Lung (tissue), 12 donors: ENCODE results near the gene TMEM213. TPM values are rescaled to one million over a fixed set of nuclear protein-coding genes. Genes with fewer than 3 reads are reported as not detected.

Experiments
- ATAC-seq: fragments of 200-7000 bp; cut with Tn5 transposase; one replicate; pipeline ENCODE4 v1.9.1; 2020; ENCODE audit warnings: moderate number of reproducible peaks; ENCODE audit not compliant: insufficient read depth, low FRiP score
- DNase-seq, 3 donors: peaks; one replicate each; pipeline ENCODE4 v3.0.0-alpha.2; 2013 to 2017
- H3K27ac ChIP-seq, 2 donors: one replicate each; pipeline ENCODE4 v1.5.1; 2013; ENCODE audit warnings: mild to moderate bottlenecking in 2 of 2, moderate library complexity in 2 of 2, control low read depth in 1 of 2, inconsistent platforms in 1 of 2, low read depth in 1 of 2, low read length in 1 of 2
- H3K27me3 ChIP-seq, 3 donors: one replicate each; pipeline ENCODE4 v1.5.1; 2013; ENCODE audit warnings: low read length in 2 of 3; ENCODE audit not compliant: control insufficient read depth in 3 of 3, insufficient read depth in 3 of 3
- H3K36me3 ChIP-seq, 4 donors: one replicate each; pipeline ENCODE4 v1.5.1; 2013; ENCODE audit warnings: low read length in 4 of 4, mild to moderate bottlenecking in 1 of 4, moderate library complexity in 1 of 4; ENCODE audit not compliant: control insufficient read depth in 4 of 4, insufficient read depth in 4 of 4
- H3K4me1 ChIP-seq, 5 donors: one replicate each; pipeline ENCODE4 v1.5.1; 2013; ENCODE audit warnings: low read length in 5 of 5, mild to moderate bottlenecking in 2 of 5, moderate library complexity in 1 of 5; ENCODE audit not compliant: control insufficient read depth in 5 of 5, insufficient read depth in 5 of 5
- H3K4me3 ChIP-seq: one replicate; pipeline ENCODE4 v1.5.1; 2013; ENCODE audit warnings: mild to moderate bottlenecking, control low read depth, moderate library complexity
- H3K9ac ChIP-seq, 2 donors: one replicate each; pipeline ENCODE4 v1.5.1; 2013; ENCODE audit warnings: low read length in 2 of 2, control low read depth in 1 of 2; ENCODE audit not compliant: insufficient read depth in 1 of 2
- H3K9me3 ChIP-seq, 4 donors: one replicate each; pipeline ENCODE4 v1.5.1; 2013; ENCODE audit warnings: low read length in 3 of 4, mild to moderate bottlenecking in 1 of 4, moderate library complexity in 1 of 4; ENCODE audit not compliant: control insufficient read depth in 4 of 4, insufficient read depth in 3 of 4
- WGBS, 2 donors: extraction: QIAGEN DNeasy Blood & Tissue Kit; methylation state at CpG; one replicate each; pipeline ENCODE4 v1.1.7; 2013; 5-methylcytosine and 5-hydroxymethylcytosine counted together
- polyA plus RNA-seq, 2 donors: library from polyadenylated mRNA; stranded (reverse); fragments of 200-250 nt; gene quantifications; one replicate each; pipeline ENCODE4 v1.2.1, GENCODE V29; 2013
- total RNA-seq, 2 donors: library from RNA; depleted of rRNA in 1 of 2; stranded (reverse); fragments of >200 nt in 1 of 2; gene quantifications; one replicate each; pipeline ENCODE4 v1.2.1, GENCODE V29; 2014 to 2021
- TF ChIP-seq, protein P1 (sequence below): IDR thresholded peaks from 2 replicates; pipeline ENCODE4 v1.5.1; 2012; ENCODE audit warnings: mild to moderate bottlenecking; ENCODE audit errors: control extremely low read depth, extremely low read depth
- donor health status: control.
- donor health status: control.
- donor health status: Bipolar disorder and iron deficiency.
- donor health status: healthy.
- donor health status: DM: yes; HTN: yes; CAD: no.

Gene TMEM213
- total and polyA plus RNA-seq, 4 donors = 0.29 to 2.0 (median 0.83) TPM; not detected in 1

DNA sequence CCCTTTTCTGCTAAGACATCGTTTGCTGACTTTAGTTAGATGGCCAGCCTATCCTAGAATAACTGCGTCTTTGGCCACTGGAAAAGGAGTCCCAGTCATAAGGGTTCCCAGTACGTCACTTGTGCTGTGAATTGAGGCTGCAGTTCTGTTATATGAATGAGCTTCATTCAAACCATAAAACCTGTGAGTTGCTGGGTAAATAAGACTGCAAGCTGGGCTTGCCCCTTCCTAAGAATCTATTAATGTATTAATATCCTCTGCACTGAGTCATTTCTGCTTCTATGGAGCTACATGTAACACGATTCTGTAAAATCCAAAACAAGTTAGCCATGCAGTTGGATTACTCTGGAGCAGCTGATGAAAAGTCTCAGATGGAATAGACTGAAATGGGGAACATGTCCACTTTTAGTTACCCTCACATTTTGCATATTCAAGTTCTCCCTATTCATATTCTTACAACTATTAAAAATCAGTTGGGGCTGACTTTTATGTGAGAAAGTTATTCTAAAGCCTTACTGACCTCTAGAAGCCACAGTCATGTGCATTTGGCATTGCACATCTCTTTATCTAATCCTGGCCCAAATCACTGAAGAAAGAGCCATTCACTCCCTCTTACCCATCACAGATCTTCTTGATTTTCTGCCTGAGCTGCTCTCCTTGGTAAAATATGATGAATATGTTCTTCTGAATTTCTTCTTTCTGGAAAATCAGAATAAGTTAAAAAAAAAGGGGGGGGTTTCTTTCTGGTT lies 41.8 kb upstream of the TMEM213 start:
- peaks cover 0 to 19% (median 4%) of the 10 kb centered on the region in 5 donors for H3K4me1 ChIP-seq
- H3K27me3 ChIP-seq = no peaks in the 10 kb centered on the region
- no peaks in the 10 kb centered on the region for H3K36me3 ChIP-seq
- no peak overlapping the region for H3K27ac ChIP-seq
- WGBS, 2 donors = 84 to 86% methylated on average over 4 of the region's 4 CpGs
- TF ChIP-seq, protein P1, sequence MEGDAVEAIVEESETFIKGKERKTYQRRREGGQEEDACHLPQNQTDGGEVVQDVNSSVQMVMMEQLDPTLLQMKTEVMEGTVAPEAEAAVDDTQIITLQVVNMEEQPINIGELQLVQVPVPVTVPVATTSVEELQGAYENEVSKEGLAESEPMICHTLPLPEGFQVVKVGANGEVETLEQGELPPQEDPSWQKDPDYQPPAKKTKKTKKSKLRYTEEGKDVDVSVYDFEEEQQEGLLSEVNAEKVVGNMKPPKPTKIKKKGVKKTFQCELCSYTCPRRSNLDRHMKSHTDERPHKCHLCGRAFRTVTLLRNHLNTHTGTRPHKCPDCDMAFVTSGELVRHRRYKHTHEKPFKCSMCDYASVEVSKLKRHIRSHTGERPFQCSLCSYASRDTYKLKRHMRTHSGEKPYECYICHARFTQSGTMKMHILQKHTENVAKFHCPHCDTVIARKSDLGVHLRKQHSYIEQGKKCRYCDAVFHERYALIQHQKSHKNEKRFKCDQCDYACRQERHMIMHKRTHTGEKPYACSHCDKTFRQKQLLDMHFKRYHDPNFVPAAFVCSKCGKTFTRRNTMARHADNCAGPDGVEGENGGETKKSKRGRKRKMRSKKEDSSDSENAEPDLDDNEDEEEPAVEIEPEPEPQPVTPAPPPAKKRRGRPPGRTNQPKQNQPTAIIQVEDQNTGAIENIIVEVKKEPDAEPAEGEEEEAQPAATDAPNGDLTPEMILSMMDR = no peak
- no peak for ATAC-seq
- no peak overlapping the region for H3K9ac ChIP-seq
- DNase-seq = no peak
- H3K9me3 ChIP-seq = peaks cover 0 to 3% (median 0%) of the 10 kb centered on the region in 4 donors
- no peak overlapping the region for H3K4me3 ChIP-seq

DNA sequence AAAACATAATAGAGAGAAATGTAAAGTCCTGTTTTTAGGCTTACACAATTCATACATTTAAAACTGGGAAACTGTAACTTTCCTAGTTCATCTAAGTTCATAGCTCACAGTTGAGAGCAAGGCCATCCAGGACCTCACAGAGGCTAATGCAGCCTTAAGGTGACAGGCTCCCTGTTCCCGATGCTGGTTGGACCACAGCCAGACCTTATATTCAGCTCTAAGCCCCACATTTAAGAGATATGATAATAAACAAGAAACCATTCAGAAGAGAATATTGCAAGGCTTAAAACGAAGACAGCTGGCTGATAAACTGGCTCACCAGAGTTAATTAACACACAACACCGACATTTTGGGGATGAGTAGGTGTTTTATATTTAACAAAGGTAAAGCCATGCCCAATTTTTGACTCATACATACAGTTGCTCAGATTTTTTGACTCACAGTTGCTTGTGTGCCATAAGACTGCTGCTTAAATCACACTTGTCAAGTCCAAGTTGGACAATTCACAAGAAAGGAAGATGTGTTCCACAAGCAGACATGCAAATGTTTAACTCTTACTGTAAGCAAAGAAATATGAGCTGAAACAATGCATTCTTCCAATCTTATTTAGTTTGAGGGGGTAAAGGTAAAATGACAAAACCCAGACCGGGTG lies 41.1 kb upstream of the TMEM213 start:
- H3K27ac ChIP-seq = no peak overlapping the region
- peaks cover 0 to 19% (median 4%) of the 10 kb centered on the region in 5 donors for H3K4me1 ChIP-seq
- TF ChIP-seq, protein P1 = no peak
- peaks cover 0 to 3% (median 0%) of the 10 kb centered on the region in 4 donors for H3K9me3 ChIP-seq
- H3K9ac ChIP-seq = no peak overlapping the region
- no peak overlapping the region for H3K4me3 ChIP-seq
- ATAC-seq (no peak), DNase-seq (no peak)
- no peaks in the 10 kb centered on the region for H3K27me3 ChIP-seq
- no peaks in the 10 kb centered on the region for H3K36me3 ChIP-seq
- WGBS, 2 donors = 67 to 82% methylated on average over 4 of the region's 4 CpGs

DNA sequence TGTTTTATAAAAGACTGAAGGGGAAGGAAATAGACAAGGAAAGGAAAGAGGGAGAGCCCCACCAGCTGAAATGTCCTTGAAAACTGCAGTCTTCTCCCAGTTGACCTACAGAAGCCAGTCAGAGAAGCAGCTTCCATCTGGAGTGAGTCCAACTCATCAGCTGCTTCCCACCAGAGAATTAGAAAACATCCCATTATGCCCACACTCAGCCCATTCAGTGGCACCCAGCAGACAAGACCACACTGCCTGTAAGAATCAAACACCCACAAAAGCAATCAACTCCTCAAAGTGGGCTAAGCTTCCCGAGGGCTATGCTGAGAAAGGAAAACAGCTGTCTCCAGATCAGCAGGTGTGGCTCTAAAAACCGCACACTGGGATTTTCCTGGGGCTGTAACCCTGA lies 29.6 kb upstream of the TMEM213 start:
- no peaks in the 10 kb centered on the region for H3K9me3 ChIP-seq
- WGBS, 2 donors = 25 to 70% methylated on average over 2 of the region's 2 CpGs
- no peaks in the 10 kb centered on the region for H3K27me3 ChIP-seq
- H3K9ac ChIP-seq = no peak overlapping the region
- DNase-seq (no peak), ATAC-seq (no peak)
- TF ChIP-seq, protein P1 = no peak
- H3K4me1 ChIP-seq = no peaks in the 10 kb centered on the region
- H3K36me3 ChIP-seq = no peaks in the 10 kb centered on the region
- no peak overlapping the region for H3K27ac ChIP-seq
- H3K4me3 ChIP-seq = no peak overlapping the region
